H1 (cell line): ENCODE data around the gene CHMP5. TPM values are rescaled to one million over a fixed set of nuclear protein-coding genes. Genes with fewer than 3 reads are reported as not detected.

Source experiments
- CTCF ChIA-PET: fragments of 300-600 bp; sonication (Branson Sonifier 250); formaldehyde crosslinking; loops from one replicate; lab custom pipeline; 2021; ENCODE audit not compliant: partially characterized antibody; lab: Charles Lee
- POLR2A ChIA-PET: fragments of 300-600 bp; sonication (Branson Sonifier 250); formaldehyde crosslinking; loops from one replicate; lab custom pipeline; 2021; ENCODE audit warnings: inconsistent platforms; ENCODE audit not compliant: partially characterized antibody; lab: Charles Lee
- DNase-seq, 2 experiments: peaks; one replicate each; pipeline versions ENCODE4 v3.0.0 to v3.0.0-alpha.2; 2010 to 2022; ENCODE audit warnings: low spot score in 2 of 2, low read depth in 1 of 2, mixed read lengths in 1 of 2
- FAIRE-seq: peaks from 2 replicates; lab custom pipeline; 2011; peaks lifted over from hg19 to GRCh38; lab: Jason Lieb, UNC
- H2AFZ ChIP-seq: 2 replicates; pipeline ENCODE4 v1.8.1; 2012; ENCODE audit warnings: low read length, inconsistent platforms
- H2AK5ac ChIP-seq: 2 replicates; pipeline ENCODE4 v1.6.1; 2013; ENCODE audit warnings: low read depth, low read length
- H2BK120ac ChIP-seq: replicated peaks from 2 replicates; pipeline ENCODE3; 2013; ENCODE audit warnings: low read depth, low read length, inconsistent platforms
- H2BK12ac ChIP-seq: 2 replicates; pipeline ENCODE4 v1.6.1; 2013; ENCODE audit warnings: low read depth, low read length
- H2BK15ac ChIP-seq: 2 replicates; pipeline ENCODE4 v1.6.1; 2013; ENCODE audit warnings: low read length
- H2BK20ac ChIP-seq: 2 replicates; pipeline ENCODE4 v1.6.1; 2013; ENCODE audit warnings: low read length
- H2BK5ac ChIP-seq: 2 replicates; pipeline ENCODE4 v1.6.1; 2013; ENCODE audit warnings: low read depth, low read length
- H3K14ac ChIP-seq: 2 replicates; pipeline ENCODE4 v1.6.1; 2013; ENCODE audit warnings: inconsistent platforms; ENCODE audit not compliant: insufficient read length
- H3K18ac ChIP-seq: 2 replicates; pipeline ENCODE4 v1.6.1; 2013; ENCODE audit warnings: low read length; ENCODE audit errors: extremely low read depth
- H3K23ac ChIP-seq: 2 replicates; pipeline ENCODE4 v1.6.1; 2013; ENCODE audit warnings: inconsistent platforms; ENCODE audit not compliant: insufficient read length
- H3K23me2 ChIP-seq: 2 replicates; pipeline ENCODE4 v1.6.1; 2013; ENCODE audit warnings: low read depth, low read length
- H3K27ac ChIP-seq: 2 replicates; pipeline ENCODE4 v1.6.1; 2011; ENCODE audit warnings: low read depth, low read length, inconsistent platforms
- H3K27me3 ChIP-seq, 4 experiments: replicated peaks in 1 of 4; 1 replicate in 1 of 4; 2 replicates in 3 of 4; pipeline versions ENCODE4 v1.6.1 to v1.8.1; 2011 to 2013; ENCODE audit warnings: low read length in 3 of 4, mild to moderate bottlenecking in 3 of 4, inconsistent platforms in 2 of 4, mixed read lengths in 2 of 4, moderate library complexity in 1 of 4; ENCODE audit not compliant: control insufficient read depth in 3 of 4, insufficient read depth in 3 of 4; ENCODE audit errors: extremely low read depth in 1 of 4
- H3K36me3 ChIP-seq, 4 experiments: 2 replicates each; pipeline versions ENCODE4 v1.6.1 to v1.8.1; 2011 to 2013; ENCODE audit warnings: mild to moderate bottlenecking in 4 of 4, low read length in 3 of 4, moderate library complexity in 2 of 4, control low read depth in 1 of 4, inconsistent platforms in 1 of 4; ENCODE audit not compliant: insufficient read depth in 4 of 4, control insufficient read depth in 2 of 4
- H3K4ac ChIP-seq: replicated peaks from 2 replicates; pipeline ENCODE3; 2013; ENCODE audit warnings: low read length, low read depth, mixed read lengths, inconsistent platforms; ENCODE audit not compliant: insufficient read length
- H3K4me1 ChIP-seq, 4 experiments: replicated peaks in 1 of 4; 1 replicate in 1 of 4; 2 replicates in 3 of 4; pipeline versions ENCODE4 v1.6.1 to v1.8.1; 2011 to 2013; ENCODE audit warnings: low read length in 3 of 4, inconsistent platforms in 2 of 4, mixed read lengths in 1 of 4; ENCODE audit not compliant: insufficient read depth in 4 of 4, control insufficient read depth in 3 of 4
- H3K4me2 ChIP-seq, 2 experiments: 2 replicates each; pipeline versions ENCODE4 v1.6.1 to v1.8.1; 2011 to 2013; ENCODE audit warnings: low read depth in 2 of 2, low read length in 2 of 2, control low read depth in 1 of 2, inconsistent platforms in 1 of 2, mild to moderate bottlenecking in 1 of 2; ENCODE audit not compliant: insufficient read depth in 1 of 2
- H3K4me3 ChIP-seq, 4 experiments: fragments of 200-600, 300-600 bp in 1 of 4; sonication (generic), shearing (Covaris generic), sonication (Bioruptor Twin) in 1 of 4; 2 replicates each; pipeline versions ENCODE4 v1.5.1 to v1.8.1; 2011 to 2016; ENCODE audit warnings: low read length in 4 of 4, low read depth in 3 of 4, control low read depth in 2 of 4, inconsistent platforms in 2 of 4, mild to moderate bottlenecking in 2 of 4, mixed read lengths in 1 of 4, moderate library complexity in 1 of 4; ENCODE audit not compliant: insufficient read depth in 2 of 4; ENCODE audit errors: extremely low read depth in 1 of 4
- H3K56ac ChIP-seq: replicated peaks from 2 replicates; pipeline ENCODE3; 2013; ENCODE audit warnings: low read depth, mild to moderate bottlenecking, mixed read lengths, low read length, inconsistent platforms; ENCODE audit not compliant: insufficient read length
- H3K79me1 ChIP-seq: 2 replicates; pipeline ENCODE4 v1.6.1; 2013; ENCODE audit warnings: low read depth, low read length, control low read depth
- H3K79me2 ChIP-seq, 2 experiments: 2 replicates each; pipeline versions ENCODE4 v1.6.1 to v1.8.1; 2012 to 2013; ENCODE audit warnings: low read length in 2 of 2, mild to moderate bottlenecking in 2 of 2, inconsistent platforms in 1 of 2; ENCODE audit not compliant: insufficient read depth in 2 of 2, control insufficient read depth in 1 of 2
- H3K9ac ChIP-seq, 4 experiments: replicated peaks in 1 of 4; 1 replicate in 1 of 4; 2 replicates in 3 of 4; pipeline versions ENCODE4 v1.6.1 to v1.8.1; 2011 to 2013; ENCODE audit warnings: low read depth in 3 of 4, low read length in 3 of 4, control low read depth in 2 of 4, mild to moderate bottlenecking in 2 of 4, moderate library complexity in 2 of 4, inconsistent platforms in 1 of 4; ENCODE audit errors: extremely low read depth in 1 of 4
- H3K9me3 ChIP-seq, 2 experiments: 2 replicates each; pipeline versions ENCODE4 v1.6.1 to v1.8.1; 2012 to 2013; ENCODE audit warnings: mild to moderate bottlenecking in 2 of 2, moderate library complexity in 2 of 2, control low read depth in 1 of 2, inconsistent platforms in 1 of 2, low read depth in 1 of 2, low read length in 1 of 2, mixed read lengths in 1 of 2; ENCODE audit not compliant: insufficient read depth in 2 of 2
- H4K20me1 ChIP-seq, 2 experiments: replicated peaks in 1 of 2; 2 replicates each; pipeline versions ENCODE3 to v1.8.1; 2011 to 2013; ENCODE audit warnings: inconsistent platforms in 2 of 2, low read length in 2 of 2, mild to moderate bottlenecking in 1 of 2; ENCODE audit not compliant: insufficient read depth in 2 of 2, control insufficient read depth in 1 of 2
- H4K5ac ChIP-seq: 2 replicates; pipeline ENCODE4 v1.6.1; 2013; ENCODE audit warnings: low read length, low read depth, mixed read lengths, inconsistent platforms; ENCODE audit not compliant: insufficient read length
- H4K8ac ChIP-seq: 2 replicates; pipeline ENCODE4 v1.8.0; 2013; ENCODE audit warnings: mild to moderate bottlenecking, moderate library complexity, low read length, inconsistent platforms; ENCODE audit not compliant: insufficient read depth; ENCODE audit errors: extremely low read depth
- H4K91ac ChIP-seq: replicated peaks from 2 replicates; pipeline ENCODE3; 2013; ENCODE audit warnings: low read length, mixed read lengths, inconsistent platforms; ENCODE audit not compliant: insufficient read length
- ATF2 ChIP-seq: IDR thresholded peaks from 2 replicates; pipeline ENCODE4 v1.6.1; 2012; ENCODE audit warnings: low read length, inconsistent platforms
- EP300 ChIP-seq, 2 experiments: IDR thresholded peaks; 1 replicate in 1 of 2; 2 replicates in 1 of 2; pipeline ENCODE4 v1.6.1; 2011 to 2012; ENCODE audit warnings: low read depth in 2 of 2, low read length in 2 of 2, mild to moderate bottlenecking in 2 of 2, borderline replicate concordance in 1 of 2, inconsistent platforms in 1 of 2, moderate library complexity in 1 of 2
- KDM1A ChIP-seq: fragments of 200-600, 300-600 bp; sonication (generic); IDR thresholded peaks from 2 replicates; pipeline ENCODE4 v1.7.1; 2016; ENCODE audit warnings: mild to moderate bottlenecking, low read length, borderline replicate concordance
- TAF7 ChIP-seq: optimal IDR thresholded peaks from 2 replicates; pipeline ENCODE3; 2011; ENCODE audit warnings: low read depth, mild to moderate bottlenecking, inconsistent platforms, low read length, moderate library complexity, borderline replicate concordance
- ZNF274 ChIP-seq: IDR thresholded peaks from 2 replicates; pipeline ENCODE4 v1.7.0; 2012; ENCODE audit warnings: low read length, borderline replicate concordance; ENCODE audit errors: extremely low read depth
- WGBS, 2 experiments: shearing (Covaris generic) in 1 of 2; methylation state at CpG; one replicate each; pipeline versions ENCODE4 v1.1.6 to v1.1.7; 2013 to 2015; ENCODE audit warnings: low lambda C conversion rate in 2 of 2, mixed read lengths in 2 of 2, inconsistent platforms in 1 of 2, low coverage in 1 of 2, missing lambda C conversion rate in 1 of 2; ENCODE audit not compliant: insufficient replicate concordance in 2 of 2, insufficient coverage in 1 of 2, insufficient read length in 1 of 2; ENCODE audit errors: extremely low coverage in 1 of 2, missing lambda C conversion rate in 1 of 2; 5-methylcytosine and 5-hydroxymethylcytosine counted together
- polyA plus RNA-seq, 7 experiments: library from polyadenylated mRNA; depleted of rRNA in 3 of 7; stranded (reverse) in 5 of 7; unstranded in 2 of 7; fragments of >200 nt in 5 of 7; fragments of 200-250 nt in 2 of 7; gene quantifications; 1 replicate in 5 of 7; 2 replicates in 1 of 7; 4 replicates in 1 of 7; pipeline versions ENCODE4 v1.2.1 to v1.2.3, GENCODE V29; 2011 to 2013; ENCODE audit warnings: missing spikeins in 2 of 7, mixed read lengths in 2 of 7
- total RNA-seq: library from RNA; stranded (reverse); fragmentation: NEBNext Ultra II Directional; extraction: Animal tissue kit (Norgen Biotek cat#: 25700); gene quantifications from 2 replicates; pipeline ENCODE4 v1.2.1, GENCODE V29; 2021

CHMP5 gene
- total and polyA plus RNA-seq, 2 of the 8 experiments (the other 6 are each of a cell fraction or from before 2014, with no cell fraction given): 25.0 to 47.3 TPM

DNA sequence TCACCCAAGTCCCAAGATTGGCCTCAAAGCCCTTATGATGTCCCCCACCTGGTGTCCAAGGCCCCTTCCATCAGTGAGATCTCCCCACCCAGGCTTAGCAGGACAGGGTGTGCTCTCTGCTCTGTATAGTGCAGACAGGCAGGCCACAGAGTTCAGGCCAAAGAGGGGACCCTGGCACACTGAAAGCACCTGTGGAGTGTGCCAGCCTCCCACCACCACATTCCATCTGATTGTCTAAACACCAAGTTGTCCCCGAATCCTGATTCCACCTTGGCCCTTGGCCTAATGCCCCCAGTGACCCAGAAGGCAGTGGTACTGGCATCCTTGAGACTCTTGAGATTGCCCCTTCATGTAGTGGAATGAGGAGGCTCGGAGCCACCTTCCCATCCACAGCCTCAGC, 19.5 kb upstream of the CHMP5 start:
- H3K18ac ChIP-seq: no peak overlapping the region
- no peak overlapping the region for H3K14ac ChIP-seq
- no peak overlapping the region for H4K91ac ChIP-seq
- FAIRE-seq (no peak), DNase-seq (no peak)
- CTCF ChIA-PET: interaction anchor here (1.2 kb wide), 1 partner anchor 9 kb away, joined by 3 read pairs; no protein-coding TSS in a partner anchor
- H3K9ac ChIP-seq: no peak overlapping the region
- no peaks in the 10 kb centered on the region for H3K79me1 ChIP-seq
- no peaks in the 10 kb centered on the region for H3K4me1 ChIP-seq
- no peak overlapping the region for H4K8ac ChIP-seq
- no peak overlapping the region for H3K23ac ChIP-seq
- no peaks in the 10 kb centered on the region; the same call in 1 of the 2 replicates for H3K23me2 ChIP-seq
- peaks cover 0 to under 1% (median 0%) of the 10 kb centered on the region in 4 experiments; a peak in 2 of 8 replicates for H3K36me3 ChIP-seq
- POLR2A ChIA-PET: interaction anchor here (1.5 kb wide), 1 partner anchor 9 kb away, joined by 5 read pairs; no protein-coding TSS in a partner anchor
- H2BK12ac ChIP-seq: no peak overlapping the region
- no peak overlapping the region for H2BK15ac ChIP-seq
- TF ChIP-seq ATF2 (no peak), EP300 (IDR thresholded peaks at IDR 0.05; ENCODE audit: borderline replicate concordance in 1 of 2, low read depth in 2 of 2, low read length in 2 of 2) (no peak), ZNF274 (no peak), KDM1A (no peak), TAF7 (no peak)
- H3K4me2 ChIP-seq: no peak overlapping the region
- no peaks in the 10 kb centered on the region for H3K27me3 ChIP-seq
- H3K4ac ChIP-seq: no peak overlapping the region
- 96% methylated on average over 2 of the region's 2 CpGs; no CpG with 5 or more reads in 1 of the 2 experiments for WGBS, 2 experiments
- H3K9me3 ChIP-seq: no peaks in the 10 kb centered on the region
- H4K5ac ChIP-seq: no peak overlapping the region
- no peak overlapping the region for H2AFZ ChIP-seq
- no peak overlapping the region for H2AK5ac ChIP-seq
- H3K56ac ChIP-seq: no peak overlapping the region
- H2BK120ac ChIP-seq: no peak overlapping the region
- H2BK5ac ChIP-seq: no peak overlapping the region
- no peak overlapping the region for H3K27ac ChIP-seq
- peaks cover 0 to 2% of the 10 kb centered on the region in 2 experiments for H4K20me1 ChIP-seq
- no peaks in the 10 kb centered on the region for H3K79me2 ChIP-seq
- H3K4me3 ChIP-seq: no peak overlapping the region
- H2BK20ac ChIP-seq: no peak overlapping the region
